A549 treated with DMSO at 1 μM for 4 hours (cell line): ENCODE data around the gene POU4F2. TPM values are rescaled to one million over a fixed set of nuclear protein-coding genes. Genes with fewer than 3 reads are reported as not detected.

Experiments used
- total RNA-seq: library from RNA; stranded (reverse); fragments of 200-300 nt; extraction: Qiagen RNA extraction; gene quantifications from 5 replicates; pipeline ENCODE4 v1.2.3, GENCODE V29; 2022; ENCODE audit warnings: low read depth

Gene POU4F2, protein sequence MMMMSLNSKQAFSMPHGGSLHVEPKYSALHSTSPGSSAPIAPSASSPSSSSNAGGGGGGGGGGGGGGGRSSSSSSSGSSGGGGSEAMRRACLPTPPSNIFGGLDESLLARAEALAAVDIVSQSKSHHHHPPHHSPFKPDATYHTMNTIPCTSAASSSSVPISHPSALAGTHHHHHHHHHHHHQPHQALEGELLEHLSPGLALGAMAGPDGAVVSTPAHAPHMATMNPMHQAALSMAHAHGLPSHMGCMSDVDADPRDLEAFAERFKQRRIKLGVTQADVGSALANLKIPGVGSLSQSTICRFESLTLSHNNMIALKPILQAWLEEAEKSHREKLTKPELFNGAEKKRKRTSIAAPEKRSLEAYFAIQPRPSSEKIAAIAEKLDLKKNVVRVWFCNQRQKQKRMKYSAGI
- total RNA-seq, result not detected in 5 replicates

DNA sequence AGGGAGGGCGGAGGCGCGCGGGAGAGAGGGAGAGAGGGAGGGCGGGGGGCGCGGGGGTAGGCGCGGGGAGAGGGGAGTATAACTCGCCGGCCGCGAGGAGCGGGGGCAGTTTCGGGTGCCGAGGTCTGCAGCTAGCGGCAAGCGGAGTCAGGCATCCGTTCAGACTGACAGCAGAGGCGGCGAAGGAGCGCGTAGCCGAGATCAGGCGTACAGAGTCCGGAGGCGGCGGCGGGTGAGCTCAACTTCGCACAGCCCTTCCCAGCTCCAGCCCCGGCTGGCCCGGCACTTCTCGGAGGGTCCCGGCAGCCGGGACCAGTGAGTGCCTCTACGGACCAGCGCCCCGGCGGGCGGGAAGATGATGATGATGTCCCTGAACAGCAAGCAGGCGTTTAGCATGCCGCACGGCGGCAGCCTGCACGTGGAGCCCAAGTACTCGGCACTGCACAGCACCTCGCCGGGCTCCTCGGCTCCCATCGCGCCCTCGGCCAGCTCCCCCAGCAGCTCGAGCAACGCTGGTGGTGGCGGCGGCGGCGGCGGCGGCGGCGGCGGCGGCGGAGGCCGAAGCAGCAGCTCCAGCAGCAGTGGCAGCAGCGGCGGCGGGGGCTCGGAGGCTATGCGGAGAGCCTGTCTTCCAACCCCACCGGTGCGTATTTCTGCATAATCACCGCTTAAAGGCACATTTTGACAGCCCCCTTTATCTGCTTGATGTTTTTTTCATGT, at the start of gene POU4F2:
Gene POU4F2, plus strand, starts transcription at position 108 of the 720 bp plus-strand sequence. Its CDS starts 248 bp downstream, at position 356.

Other genes starting within 250 kb of the POU4F2 start
- 1.7 to 3.1 TPM (median 2.5 TPM) in 5 replicates for gene SLC10A7, start 117.0 kb upstream of the POU4F2 start, total RNA-seq